Parathyroid adenoma (tissue), 2 donors: ENCODE data around the gene HAO2.

Experiments used
- H2AFZ ChIP-seq: fragments of 300-600 bp; sonication (generic); one replicate; pipeline ENCODE4 v1.7.0; 2017; ENCODE audit warnings: antibody characterized with exemption, mild to moderate bottlenecking
- H3K27ac ChIP-seq: fragments of 300-600 bp; sonication (generic); one replicate; pipeline ENCODE4 v1.7.0; 2017
- H3K27me3 ChIP-seq: fragments of 300-600 bp; sonication (generic); one replicate; pipeline ENCODE4 v1.7.0; 2017; ENCODE audit warnings: low read length; ENCODE audit not compliant: control insufficient read depth, insufficient read depth
- H3K36me3 ChIP-seq: fragments of 300-600 bp; sonication (generic); one replicate; pipeline ENCODE4 v1.7.0; 2017; ENCODE audit warnings: low read length; ENCODE audit not compliant: control insufficient read depth, insufficient read depth
- H3K4me1 ChIP-seq: fragments of 300-600 bp; sonication (generic); one replicate; pipeline ENCODE4 v1.7.0; 2017; ENCODE audit warnings: control low read depth
- H3K4me2 ChIP-seq: fragments of 300-600 bp; sonication (generic); one replicate; pipeline ENCODE4 v1.7.0; 2017; ENCODE audit warnings: low read length
- H3K4me3 ChIP-seq: fragments of 300-600 bp; sonication (generic); one replicate; pipeline ENCODE4 v1.7.0; 2017; ENCODE audit warnings: low read depth, low read length
- H3K79me2 ChIP-seq: fragments of 300-600 bp; sonication (generic); one replicate; pipeline ENCODE4 v1.7.0; 2017; ENCODE audit warnings: control low read depth
- H3K9ac ChIP-seq: fragments of 300-600 bp; sonication (generic); one replicate; pipeline ENCODE4 v1.7.0; 2017; ENCODE audit warnings: mild to moderate bottlenecking
- H3K9me3 ChIP-seq: fragments of 300-600 bp; sonication (generic); one replicate; pipeline ENCODE4 v1.7.0; 2017; ENCODE audit warnings: low read length; ENCODE audit not compliant: control insufficient read depth
- TF ChIP-seq, protein P1 (sequence below): fragments of 300-600 bp; sonication (generic); IDR thresholded peaks from one replicate; pipeline ENCODE4 v1.7.0; 2017; ENCODE audit warnings: antibody characterized with exemption, mild to moderate bottlenecking
- donor health status: primary hyperparathyroidism.

HAO2 gene

DNA sequence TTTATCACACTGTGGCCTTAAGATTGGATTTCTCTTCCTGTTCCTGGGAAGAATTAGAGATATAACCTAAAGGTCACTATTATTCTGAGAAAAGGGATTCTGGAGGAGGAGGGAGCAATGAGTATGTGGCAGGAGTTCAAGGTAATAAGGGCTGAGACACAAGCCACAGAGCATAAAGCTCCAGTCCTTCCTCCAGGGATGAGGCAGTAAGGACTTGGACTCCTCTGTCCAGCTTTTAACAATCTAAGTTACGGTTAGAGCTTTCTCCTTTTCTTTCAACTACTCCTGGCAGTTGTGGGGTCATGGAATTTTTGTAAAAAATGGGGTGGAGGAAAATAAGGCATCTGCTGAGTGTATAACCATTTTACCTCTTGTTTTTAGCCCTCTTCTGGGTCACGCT is 46.4 kb downstream of the HAO2 start, which contains the start of gene HSD3B2:
TSS of gene HSD3B2 (plus strand) at position 201 of the 400 bp plus-strand sequence. CDS start 270 bp downstream, outside the sequence.
- H3K27ac ChIP-seq: no peak within 1 kb of the TSS
- H3K36me3 ChIP-seq: no peaks in the 10 kb centered on the region
- H3K4me1 ChIP-seq: no peaks in the 10 kb centered on the region
- no peak within 1 kb of the TSS for H3K4me3 ChIP-seq
- H3K27me3 ChIP-seq: no peaks in the 10 kb centered on the region
- H3K9ac ChIP-seq: no peak within 1 kb of the TSS
- no peak within 1 kb of the TSS for H3K4me2 ChIP-seq
- no peaks in the 10 kb centered on the region for H3K79me2 ChIP-seq
- H2AFZ ChIP-seq: no peak within 1 kb of the TSS
- TF ChIP-seq, protein P1, sequence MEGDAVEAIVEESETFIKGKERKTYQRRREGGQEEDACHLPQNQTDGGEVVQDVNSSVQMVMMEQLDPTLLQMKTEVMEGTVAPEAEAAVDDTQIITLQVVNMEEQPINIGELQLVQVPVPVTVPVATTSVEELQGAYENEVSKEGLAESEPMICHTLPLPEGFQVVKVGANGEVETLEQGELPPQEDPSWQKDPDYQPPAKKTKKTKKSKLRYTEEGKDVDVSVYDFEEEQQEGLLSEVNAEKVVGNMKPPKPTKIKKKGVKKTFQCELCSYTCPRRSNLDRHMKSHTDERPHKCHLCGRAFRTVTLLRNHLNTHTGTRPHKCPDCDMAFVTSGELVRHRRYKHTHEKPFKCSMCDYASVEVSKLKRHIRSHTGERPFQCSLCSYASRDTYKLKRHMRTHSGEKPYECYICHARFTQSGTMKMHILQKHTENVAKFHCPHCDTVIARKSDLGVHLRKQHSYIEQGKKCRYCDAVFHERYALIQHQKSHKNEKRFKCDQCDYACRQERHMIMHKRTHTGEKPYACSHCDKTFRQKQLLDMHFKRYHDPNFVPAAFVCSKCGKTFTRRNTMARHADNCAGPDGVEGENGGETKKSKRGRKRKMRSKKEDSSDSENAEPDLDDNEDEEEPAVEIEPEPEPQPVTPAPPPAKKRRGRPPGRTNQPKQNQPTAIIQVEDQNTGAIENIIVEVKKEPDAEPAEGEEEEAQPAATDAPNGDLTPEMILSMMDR: no peak
- H3K9me3 ChIP-seq: no peaks in the 10 kb centered on the region

DNA sequence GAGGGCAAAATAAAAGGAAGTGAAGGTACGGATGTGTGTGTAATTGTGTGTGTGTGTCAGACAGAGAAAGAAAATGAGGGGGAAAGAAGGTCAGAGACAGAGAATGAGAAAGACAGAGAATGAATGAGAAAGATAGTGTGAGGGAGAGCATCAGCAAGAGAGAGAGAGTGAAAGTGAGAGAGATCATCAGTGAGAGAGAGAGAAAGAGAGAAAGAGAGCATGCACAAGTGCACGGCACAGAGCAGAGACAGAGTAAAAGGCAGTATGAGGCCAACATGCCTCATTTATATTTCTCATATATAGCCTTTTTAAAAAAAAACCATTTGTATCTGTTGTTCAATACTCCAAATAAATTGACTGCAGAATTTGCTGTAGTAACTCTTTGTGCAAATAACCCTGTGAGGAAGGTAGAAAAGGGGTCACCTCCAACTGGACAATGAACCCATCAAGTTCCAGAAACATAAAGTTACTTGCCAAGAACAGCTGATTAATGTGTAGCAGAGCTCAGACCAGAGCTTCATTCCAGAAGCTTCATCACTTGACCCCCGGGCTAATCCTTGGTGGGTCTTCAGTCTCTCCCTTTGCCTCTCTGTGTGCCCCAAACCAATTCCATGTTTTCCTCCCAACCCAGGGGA is 47.5 kb downstream of the HAO2 start:
- Histone ChIP-seq H3K79me2 (no peaks in the 10 kb centered on the region), H3K36me3 (no peaks in the 10 kb centered on the region), H3K4me3 (no peak overlapping the region), H3K4me1 (no peaks in the 10 kb centered on the region), H3K27me3 (no peaks in the 10 kb centered on the region), H2AFZ (no peak overlapping the region), H3K9ac (no peak overlapping the region), H3K4me2 (no peak overlapping the region), H3K27ac (no peak overlapping the region), H3K9me3 (no peaks in the 10 kb centered on the region)
- TF ChIP-seq, protein P1: no peak

DNA sequence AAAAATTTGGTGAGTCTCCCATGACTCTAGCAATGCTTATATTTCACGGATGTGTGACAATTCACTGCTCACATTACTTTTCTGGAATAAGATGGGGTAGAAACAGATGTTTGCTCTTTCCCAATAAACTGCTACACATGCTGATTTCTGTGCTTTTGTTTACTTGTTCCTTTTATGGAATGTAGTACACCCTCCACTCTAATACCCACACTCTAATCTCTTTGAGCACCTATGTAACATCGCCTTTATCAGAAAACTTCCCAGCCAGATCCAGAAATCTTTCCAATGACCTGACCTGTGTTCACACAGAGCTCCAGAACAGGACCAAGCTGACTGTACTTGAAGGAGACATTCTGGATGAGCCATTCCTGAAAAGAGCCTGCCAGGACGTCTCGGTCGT is 50.5 kb downstream of the HAO2 start:
- no peaks in the 10 kb centered on the region for H3K4me1 ChIP-seq
- H3K9ac ChIP-seq: no peak overlapping the region
- H3K27me3 ChIP-seq: no peaks in the 10 kb centered on the region

DNA sequence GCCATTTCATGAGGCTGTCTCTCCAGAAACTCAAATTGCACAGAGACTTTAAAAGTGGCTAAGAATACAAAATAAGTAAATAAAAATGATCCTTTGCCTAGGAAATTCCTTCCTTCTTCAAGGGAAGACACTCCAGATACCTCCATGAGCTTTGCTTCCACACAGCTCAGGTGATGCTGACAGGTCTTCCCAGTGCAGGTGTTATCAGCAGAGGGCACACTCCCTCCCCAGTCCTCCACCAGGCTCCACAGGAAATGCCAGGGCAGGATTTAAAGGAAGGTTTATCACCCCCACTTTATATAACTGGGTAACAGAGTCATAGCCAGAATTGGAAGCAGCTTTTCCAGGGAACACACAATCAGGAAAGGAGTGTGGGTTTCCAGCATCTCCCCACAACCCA is 52.1 kb downstream of the HAO2 start:
- no peaks in the 10 kb centered on the region for H3K79me2 ChIP-seq
- no peak overlapping the region for H3K4me2 ChIP-seq
- H3K27me3 ChIP-seq: no peaks in the 10 kb centered on the region
- H3K9ac ChIP-seq: no peak overlapping the region
- H3K4me1 ChIP-seq: no peaks in the 10 kb centered on the region
- TF ChIP-seq, protein P1: no peak
- H3K27ac ChIP-seq: no peak overlapping the region
- no peak overlapping the region for H2AFZ ChIP-seq
- no peaks in the 10 kb centered on the region for H3K9me3 ChIP-seq
- H3K4me3 ChIP-seq: no peak overlapping the region
- no peaks in the 10 kb centered on the region for H3K36me3 ChIP-seq

More for the DNA sequence above, 50.5 kb downstream of the HAO2 start:
- TF ChIP-seq, protein P1: no peak
- Histone ChIP-seq H3K9me3 (no peaks in the 10 kb centered on the region), H3K4me3 (no peak overlapping the region), H3K79me2 (no peaks in the 10 kb centered on the region), H2AFZ (no peak overlapping the region), H3K36me3 (no peaks in the 10 kb centered on the region), H3K27ac (no peak overlapping the region), H3K4me2 (no peak overlapping the region)

DNA sequence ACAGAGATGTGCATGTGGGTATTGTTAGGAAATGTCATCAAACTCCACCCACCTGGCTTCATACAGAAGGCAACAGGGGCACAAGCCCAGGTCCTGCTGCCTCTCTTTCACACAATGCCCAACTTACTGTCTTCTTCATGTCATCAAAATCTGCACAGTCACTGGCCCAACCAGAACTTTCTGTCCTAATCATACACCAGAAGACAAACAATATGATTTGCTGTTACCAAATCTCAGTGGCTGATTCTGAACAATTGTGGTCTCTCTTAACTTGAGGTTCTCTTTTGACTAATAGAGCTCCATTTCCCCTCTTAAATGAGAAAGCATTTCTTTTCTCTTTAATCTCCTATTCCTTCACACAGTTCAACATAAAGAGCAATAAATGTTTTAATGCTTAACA is 54.0 kb downstream of the HAO2 start:
- no peaks in the 10 kb centered on the region for H3K36me3 ChIP-seq
- H3K9me3 ChIP-seq: no peaks in the 10 kb centered on the region
- no peak overlapping the region for H3K4me2 ChIP-seq
- TF ChIP-seq, protein P1: no peak
- H3K27ac ChIP-seq: no peak overlapping the region
- no peak overlapping the region for H2AFZ ChIP-seq
- no peak overlapping the region for H3K9ac ChIP-seq
- no peak overlapping the region for H3K4me3 ChIP-seq
- H3K79me2 ChIP-seq: no peaks in the 10 kb centered on the region
- H3K27me3 ChIP-seq: no peaks in the 10 kb centered on the region
- H3K4me1 ChIP-seq: no peaks in the 10 kb centered on the region
